COR-L47 (cell line): ENCODE data around the gene GAS6.

ENCODE experiments used
- DNase-seq: peaks from one replicate; lab custom pipeline; 2025; lab: John Stamatoyannopoulos, UW

Gene GAS6

GRCh38 chr13:113851826-113852535, 11.9 kb downstream of the GAS6 start:
- DNase-seq = no peak

DNA sequence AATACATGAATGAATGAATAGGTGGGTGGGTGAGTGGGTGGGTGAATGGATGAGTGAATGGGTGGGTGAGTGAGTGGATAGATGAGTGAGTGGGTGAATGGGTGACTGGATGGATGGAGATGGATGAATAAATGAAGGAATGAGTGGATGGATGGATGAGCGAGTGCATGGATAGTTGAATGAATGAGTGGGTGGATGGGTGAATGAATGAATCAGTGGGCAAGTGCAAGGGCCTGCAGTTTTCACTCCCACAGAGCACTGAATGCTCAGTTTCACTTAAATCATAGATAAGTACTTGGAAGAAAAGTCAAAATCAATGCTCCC, 12.4 kb downstream of the GAS6 start:
- DNase-seq = no peak

DNA sequence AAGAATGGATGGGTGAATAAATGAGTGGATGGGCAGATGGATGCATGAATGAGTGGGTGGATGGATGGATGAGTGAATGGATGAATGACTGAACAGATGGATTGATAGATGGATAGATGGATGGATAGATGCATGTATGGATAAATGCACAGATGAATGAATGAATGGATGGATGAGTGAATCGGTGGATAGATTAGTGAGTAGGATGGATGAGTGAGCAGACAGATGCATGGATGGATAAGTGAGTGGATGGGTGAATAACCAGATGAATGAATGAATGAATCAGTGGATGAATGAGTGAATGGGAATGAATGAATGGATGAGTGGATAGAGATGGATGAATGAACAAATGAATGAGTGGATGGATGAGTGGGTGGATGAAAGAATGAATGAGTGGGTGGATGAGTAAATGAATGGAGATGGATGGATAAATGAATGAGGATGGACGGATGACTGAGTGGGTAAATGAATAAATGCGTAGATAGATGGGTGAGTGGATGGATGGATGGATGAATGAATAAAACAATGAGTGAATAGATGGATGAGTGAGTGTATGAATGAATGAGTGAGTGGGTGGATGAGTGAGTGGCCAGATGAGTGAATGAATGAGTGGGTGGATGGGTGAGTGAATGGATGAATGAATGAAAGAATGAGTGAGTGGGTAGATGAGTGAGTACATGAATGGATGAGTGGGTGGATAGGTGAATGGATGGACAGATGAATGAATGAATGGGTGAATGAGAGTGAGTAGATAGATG, 13.0 kb downstream of the GAS6 start:
- no peak for DNase-seq

DNA sequence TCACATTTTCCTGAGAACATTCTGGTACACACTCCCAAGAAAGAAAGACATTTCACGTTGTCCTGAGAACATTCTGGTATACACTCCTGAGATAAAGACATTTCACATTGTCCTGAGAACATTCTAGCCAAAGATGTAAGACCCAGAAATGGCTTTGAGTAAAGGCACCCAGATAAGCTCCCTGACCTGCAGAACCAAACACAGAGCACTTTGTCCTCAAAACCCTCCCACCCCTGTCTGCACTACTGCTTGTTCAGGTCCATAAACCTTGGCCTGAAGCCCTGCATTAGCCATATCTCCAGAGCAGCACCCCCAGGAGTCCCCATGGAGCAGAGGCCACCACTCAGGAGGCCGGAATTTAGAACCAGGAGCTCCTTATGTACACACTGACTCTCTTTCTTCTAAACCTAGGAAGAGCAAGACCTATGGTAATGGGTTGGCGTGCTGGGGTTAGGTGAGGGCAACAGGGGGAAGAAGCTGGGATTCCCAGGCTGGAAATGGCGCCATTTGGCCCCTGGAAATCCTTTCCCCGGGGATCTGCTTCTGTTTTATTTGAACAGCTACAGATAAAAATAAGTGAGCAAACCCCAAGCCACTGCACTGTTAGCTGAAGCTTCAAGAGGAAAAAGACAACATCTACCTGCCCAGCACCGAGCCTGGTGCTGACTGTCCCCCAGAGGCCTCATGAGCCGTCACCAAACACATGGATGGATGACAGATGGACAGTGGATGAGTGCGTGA, 13.7 kb downstream of the GAS6 start:
- DNase-seq = no peak

- DNase-seq = no peak
Measured at GRCh38 chr13:113849546-113849945, 14.3 kb downstream of the GAS6 start.

- DNase-seq = no peak
Measured at GRCh38 chr13:113848431-113849260, 15.2 kb downstream of the GAS6 start.

DNA sequence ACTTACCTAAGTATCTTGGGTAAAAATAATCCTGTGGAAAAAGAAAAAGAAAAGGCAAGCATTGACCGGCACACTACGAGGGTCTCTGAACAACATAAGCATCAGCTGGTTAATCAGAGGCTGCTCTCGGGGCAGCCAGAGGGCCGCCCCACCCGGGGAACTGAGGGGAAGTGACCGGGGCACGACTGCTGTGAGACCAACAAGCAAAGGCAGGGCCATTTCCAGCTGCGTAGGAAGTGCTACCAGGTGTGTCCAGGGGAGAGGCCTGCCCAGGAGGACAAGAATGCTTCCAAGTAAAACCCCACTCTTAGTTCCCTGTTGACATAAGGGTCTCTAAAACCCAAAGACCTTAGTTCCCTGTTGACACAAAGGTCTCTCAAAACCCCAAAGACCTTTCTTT, 15.9 kb downstream of the GAS6 start:
- no peak for DNase-seq

- no peak for DNase-seq
Measured at GRCh38 chr13:113846636-113847318, 17.1 kb downstream of the GAS6 start.

- no peak for DNase-seq
Measured at GRCh38 chr13:113845723-113846635, 17.9 kb downstream of the GAS6 start.

- no peak for DNase-seq
Measured at GRCh38 chr13:113845055-113845454, 18.8 kb downstream of the GAS6 start.

DNA sequence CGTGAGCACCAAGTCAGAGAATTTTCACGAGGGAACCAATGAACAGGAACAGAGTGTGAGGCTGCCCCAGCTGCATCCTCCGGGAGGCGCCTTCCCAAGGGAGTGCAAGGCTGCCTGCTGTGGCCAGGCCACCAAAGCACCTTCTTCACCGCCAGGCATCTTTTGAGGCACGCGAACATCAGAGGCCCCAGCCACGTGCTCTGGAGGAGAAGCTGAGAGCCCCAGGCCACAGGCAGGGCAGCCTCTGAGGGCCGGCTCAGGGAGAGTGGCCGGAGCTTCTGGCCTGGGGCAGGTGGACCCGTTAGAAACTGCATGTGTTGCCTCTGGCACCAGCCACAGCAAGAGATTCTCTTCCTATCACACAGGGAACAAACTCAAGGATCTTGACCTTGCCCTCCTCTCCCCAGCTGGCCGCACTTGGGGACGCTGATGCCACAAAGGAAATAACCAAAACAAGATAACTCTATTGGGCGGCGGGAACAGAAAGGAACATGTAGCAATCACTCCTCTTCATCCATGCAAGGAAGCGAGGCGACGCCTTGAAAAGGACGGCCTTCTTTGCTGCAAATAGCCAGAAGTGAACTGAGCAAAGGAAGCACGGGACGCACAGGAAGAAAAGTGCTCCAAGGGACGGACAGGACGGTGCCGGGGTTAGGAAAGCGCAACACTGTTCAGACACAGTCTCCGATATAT, 19.9 kb downstream of the GAS6 start:
- no peak for DNase-seq

DNA sequence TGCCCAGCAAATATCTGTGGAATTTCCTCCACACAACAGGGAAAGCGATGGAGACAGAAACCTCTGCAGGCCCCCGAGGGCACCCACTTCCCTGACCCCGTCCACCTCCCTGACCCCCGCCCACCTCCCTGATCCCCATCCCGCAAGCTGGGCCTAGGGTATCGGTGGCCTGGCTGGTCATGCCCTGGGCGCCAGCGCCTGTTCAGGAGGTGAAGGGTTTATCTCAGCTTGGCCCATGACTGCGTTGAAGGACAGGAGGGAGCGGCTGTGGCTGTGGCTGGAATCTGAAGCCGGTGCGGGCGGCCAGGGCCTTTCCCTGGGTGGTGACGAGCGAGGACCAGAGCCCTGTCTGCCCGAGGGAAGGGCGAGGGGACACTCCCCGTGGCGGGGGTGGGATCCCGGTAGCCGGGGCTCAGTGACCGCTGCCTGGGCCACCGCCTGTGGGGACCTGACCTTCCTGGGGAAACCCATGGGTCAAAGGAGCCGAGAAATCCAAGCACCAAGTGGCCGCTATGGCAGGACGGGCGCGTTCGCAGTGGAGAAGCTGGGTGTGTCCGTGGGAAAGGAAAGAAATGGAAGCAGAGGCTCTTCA, 20.7 kb downstream of the GAS6 start:
- DNase-seq = no peak

- no peak for DNase-seq
Measured at GRCh38 chr13:113842336-113843062, 21.4 kb downstream of the GAS6 start.

GRCh38 chr13:113841353-113841650, 22.6 kb downstream of the GAS6 start:
- DNase-seq = no peak

DNA sequence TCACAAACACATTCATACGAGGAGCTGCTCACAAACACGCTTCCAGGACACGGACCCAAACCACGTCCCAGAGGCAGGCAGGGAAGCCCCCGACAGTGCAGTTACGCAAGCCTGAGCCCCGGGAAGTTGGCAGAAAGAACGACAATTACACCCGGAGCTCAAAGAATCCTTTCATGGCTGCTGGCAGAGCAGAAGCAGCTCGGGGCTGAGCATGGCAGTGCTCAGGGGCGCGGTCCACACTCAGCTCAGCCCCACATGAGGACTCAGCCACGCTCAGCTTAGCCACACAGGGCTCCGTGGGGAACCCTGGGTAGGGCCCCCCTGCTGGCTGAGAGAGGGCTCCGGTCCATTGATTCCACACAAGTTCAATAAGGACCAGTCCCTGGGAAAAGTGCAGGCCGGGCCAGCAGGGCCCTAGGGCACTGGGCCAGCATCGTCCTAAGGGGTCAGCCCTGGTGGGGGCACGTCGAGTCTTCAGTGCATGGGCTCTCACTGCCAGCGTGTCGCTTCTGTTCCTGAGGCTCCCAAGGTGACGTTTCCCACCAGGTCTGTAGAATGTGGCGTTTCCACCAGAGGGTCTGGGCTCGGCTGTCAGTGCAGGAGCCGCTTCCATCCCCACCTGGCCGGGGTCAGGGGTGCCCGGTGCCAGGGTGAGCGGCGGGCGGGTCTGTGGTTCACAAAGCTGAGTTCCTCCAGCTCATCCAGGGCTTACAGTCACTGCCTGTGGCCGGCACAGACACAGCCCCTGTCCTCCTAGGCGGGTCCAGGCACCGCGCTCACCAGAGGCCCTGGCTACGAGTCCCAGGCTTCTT, 23.1 kb downstream of the GAS6 start:
- no peak for DNase-seq

GRCh38 chr13:113839536-113840204, 24.2 kb downstream of the GAS6 start:
- no peak for DNase-seq

DNA sequence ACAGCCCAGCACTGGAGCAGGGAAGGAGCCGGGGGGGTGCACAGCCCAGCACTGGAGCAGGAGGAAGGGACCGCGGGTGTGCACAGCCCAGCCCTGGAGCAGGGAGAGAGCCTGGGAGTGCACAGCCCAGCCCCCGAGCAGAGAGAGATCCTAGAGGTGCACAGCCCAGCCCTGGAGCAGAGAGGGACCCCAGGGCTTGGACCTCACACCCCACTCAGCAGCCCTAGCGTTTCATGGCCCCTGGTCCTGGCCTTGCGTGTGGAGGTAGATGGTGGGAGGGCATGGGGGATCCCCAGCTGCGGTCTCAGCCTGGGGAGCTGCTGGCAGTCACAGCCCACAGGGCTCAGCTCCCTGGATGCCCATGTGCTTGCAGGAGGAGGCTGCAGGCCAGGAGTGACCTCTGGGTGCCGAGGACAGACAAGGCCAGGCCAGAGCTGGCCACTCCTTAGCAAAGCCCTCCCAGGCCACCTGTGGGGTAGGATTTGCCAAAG, 25.1 kb downstream of the GAS6 start:
- DNase-seq = no peak
